ENCODE results near the gene UVSSA.
"Not testable (repeated sequence)": the region's sequence is repeated elsewhere in the genome, so short reads cannot be mapped to it uniquely, and the experiment has no call there.

UVSSA gene

GRCh38 chr4:1316537-1317168 lies 30.4 kb upstream of the UVSSA start:
- no peak for DNase-seq (ENCODE audit: low spot score)

GRCh38 chr4:1317177-1318045 lies 29.6 kb upstream of the UVSSA start:
- no peak for DNase-seq (ENCODE audit: low spot score)

- DNase-seq (ENCODE audit: low spot score): no peak
Observed at GRCh38 chr4:1318046-1318375, 29.0 kb upstream of the UVSSA start.

- no peak for DNase-seq (ENCODE audit: low spot score)
Observed at GRCh38 chr4:1318488-1319213, 28.4 kb upstream of the UVSSA start.

GRCh38 chr4:1321486-1321885 lies 25.5 kb upstream of the UVSSA start:
- no peak for DNase-seq (ENCODE audit: low spot score)

GRCh38 chr4:1321946-1322650 lies 24.9 kb upstream of the UVSSA start:
- DNase-seq (ENCODE audit: low spot score): no peak

- no peak for DNase-seq (ENCODE audit: low spot score)
Observed at GRCh38 chr4:1323280-1323634, 23.8 kb upstream of the UVSSA start.

GRCh38 chr4:1323635-1324442 lies 23.2 kb upstream of the UVSSA start:
- no peak for DNase-seq (ENCODE audit: low spot score)

- not testable (repeated sequence) for DNase-seq (ENCODE audit: low spot score)
Observed at GRCh38 chr4:1324443-1325175, 22.4 kb upstream of the UVSSA start.

- DNase-seq (ENCODE audit: low spot score): no peak
Observed at GRCh38 chr4:1325176-1325480, 21.9 kb upstream of the UVSSA start.

- DNase-seq (ENCODE audit: low spot score): no peak
Observed at GRCh38 chr4:1325681-1326635, 21.1 kb upstream of the UVSSA start.

- no peak for DNase-seq (ENCODE audit: low spot score)
Observed at GRCh38 chr4:1326751-1327525, 20.1 kb upstream of the UVSSA start.

- DNase-seq (ENCODE audit: low spot score): no peak
Observed at GRCh38 chr4:1327526-1328266, 19.3 kb upstream of the UVSSA start.

- DNase-seq (ENCODE audit: low spot score): no peak
Observed at GRCh38 chr4:1328267-1329155, 18.5 kb upstream of the UVSSA start.

- DNase-seq (ENCODE audit: low spot score): no peak
Observed at GRCh38 chr4:1329408-1330371, 17.3 kb upstream of the UVSSA start.
